Measurements from ENCODE around the gene CA11. TPM values are rescaled to one million over a fixed set of nuclear protein-coding genes. Genes with fewer than 3 reads are reported as not detected.

The CA11 gene
- total RNA-seq, 2 experiments from 2014 or later, result 11.2 to 11.3 TPM

DNA sequence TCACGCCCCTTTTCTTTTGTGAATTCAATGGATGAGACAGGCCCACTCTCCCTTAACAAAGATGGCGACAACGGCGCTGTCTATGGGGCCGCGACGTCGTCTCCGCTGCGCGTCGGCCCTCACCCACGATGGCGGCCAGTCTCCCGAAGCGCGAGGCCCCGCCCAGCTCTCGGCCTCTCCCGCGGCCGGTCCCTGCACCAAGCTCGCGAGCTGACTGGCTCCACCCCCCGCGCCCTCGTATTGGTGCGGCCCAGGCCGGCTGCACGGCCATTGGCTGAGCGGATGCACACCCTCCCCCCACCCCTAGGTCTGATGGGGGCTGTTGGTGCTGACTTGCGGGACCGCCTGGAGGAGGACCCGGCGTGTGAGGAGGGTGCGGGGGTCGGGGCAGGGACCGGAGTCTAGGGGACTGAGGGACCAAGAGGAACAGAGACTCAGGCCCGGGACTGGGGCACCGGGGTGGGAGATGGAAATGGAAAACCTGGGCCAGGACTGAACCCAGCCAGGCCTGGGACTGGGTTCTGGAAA, 21.9 kb downstream of the CA11 start:
- POLR2A ChIA-PET, result interaction anchor here (1.3 kb wide), 3 partner anchors 9 to 13 kb away, joined by 4 to 5 read pairs (median 4); partner anchors contain the start of gene DBP
- CTCF ChIA-PET, result no interaction called here

DNA sequence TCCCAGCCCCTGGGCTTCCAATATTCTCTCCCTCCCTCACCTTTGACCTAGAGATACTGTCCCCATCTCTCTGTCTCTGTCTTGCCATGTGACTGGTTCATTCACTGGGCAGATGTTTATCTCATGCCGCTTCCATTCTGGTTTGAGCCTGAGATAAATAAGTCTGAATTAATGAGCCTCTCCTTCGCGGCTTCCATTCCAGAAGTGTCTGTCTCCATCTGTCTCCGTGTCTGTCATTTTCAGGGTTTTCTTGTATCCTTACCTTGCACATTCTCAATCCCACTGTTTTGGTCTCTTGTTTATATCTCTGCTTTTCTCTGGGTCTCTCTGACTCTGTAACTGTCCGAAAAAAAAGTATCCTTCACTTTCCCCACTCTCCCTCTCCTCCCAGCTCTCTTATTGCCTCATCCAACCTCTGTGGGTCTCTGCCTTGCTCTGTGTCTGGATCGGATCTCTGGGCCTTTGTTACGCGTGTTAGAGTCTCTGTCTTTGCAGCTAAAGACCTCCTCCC, 22.4 kb downstream of the CA11 start:
- ChIA-PET CTCF (interaction anchor here (0.7 kb wide), 1 partner anchor 350 kb away, joined by 3 read pairs; no protein-coding TSS in a partner anchor), POLR2A (interaction anchor here (1.3 kb wide), 3 partner anchors 9 to 13 kb away, joined by 4 to 5 read pairs (median 4); partner anchors contain the start of gene DBP)

DNA sequence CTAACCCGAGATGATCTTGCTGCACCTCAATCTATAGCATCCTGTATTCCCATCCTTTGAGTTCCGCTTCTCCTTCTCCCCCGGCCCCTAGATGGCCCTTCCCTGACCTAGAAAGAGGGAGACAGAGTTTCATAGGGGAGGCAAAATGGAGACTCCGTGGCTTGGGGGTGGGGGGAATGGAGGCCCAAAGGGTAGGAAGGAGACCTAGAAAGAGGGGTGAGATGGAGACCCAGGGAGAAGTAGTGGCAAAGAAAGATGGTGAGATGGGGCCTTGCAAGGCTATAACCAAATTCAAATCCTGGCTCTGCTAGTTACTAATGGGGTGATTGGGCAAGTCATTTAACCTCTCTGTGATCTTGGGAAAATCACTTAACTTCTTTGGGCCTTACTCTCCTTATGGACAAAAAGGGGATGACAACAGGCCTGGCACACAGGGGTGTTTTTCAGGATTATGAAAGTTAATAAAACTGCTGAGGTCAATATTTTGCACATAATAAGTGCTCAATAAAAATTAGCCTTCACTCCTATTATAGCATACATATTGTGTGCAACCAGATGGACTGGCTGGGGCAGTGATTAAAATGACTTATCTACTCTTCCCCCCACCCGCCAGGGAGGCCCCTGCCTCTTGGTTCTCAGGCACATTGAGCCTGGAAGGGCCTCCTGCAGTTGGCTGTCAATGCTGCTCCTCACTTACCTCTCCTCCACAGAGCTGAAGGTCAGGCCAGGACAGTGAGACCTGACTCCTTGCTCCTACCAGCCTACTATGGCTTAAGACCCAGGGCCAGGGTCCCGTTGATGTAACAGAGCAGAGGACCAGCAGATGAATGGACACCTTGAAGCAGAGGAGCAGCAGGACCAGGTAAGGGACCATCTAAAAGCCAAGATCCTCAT, 26.0 kb downstream of the CA11 start:
- ChIA-PET CTCF (interaction anchor here (1.0 kb wide), 1 partner anchor 14 kb away, joined by 6 read pairs; no protein-coding TSS in a partner anchor), POLR2A (interaction anchor here (0.5 to 4.0 kb wide), 7 partner anchors 10 to 288 kb away, joined by 3 to 22 read pairs (median 4); partner anchors contain the start of gene DBP)

DNA sequence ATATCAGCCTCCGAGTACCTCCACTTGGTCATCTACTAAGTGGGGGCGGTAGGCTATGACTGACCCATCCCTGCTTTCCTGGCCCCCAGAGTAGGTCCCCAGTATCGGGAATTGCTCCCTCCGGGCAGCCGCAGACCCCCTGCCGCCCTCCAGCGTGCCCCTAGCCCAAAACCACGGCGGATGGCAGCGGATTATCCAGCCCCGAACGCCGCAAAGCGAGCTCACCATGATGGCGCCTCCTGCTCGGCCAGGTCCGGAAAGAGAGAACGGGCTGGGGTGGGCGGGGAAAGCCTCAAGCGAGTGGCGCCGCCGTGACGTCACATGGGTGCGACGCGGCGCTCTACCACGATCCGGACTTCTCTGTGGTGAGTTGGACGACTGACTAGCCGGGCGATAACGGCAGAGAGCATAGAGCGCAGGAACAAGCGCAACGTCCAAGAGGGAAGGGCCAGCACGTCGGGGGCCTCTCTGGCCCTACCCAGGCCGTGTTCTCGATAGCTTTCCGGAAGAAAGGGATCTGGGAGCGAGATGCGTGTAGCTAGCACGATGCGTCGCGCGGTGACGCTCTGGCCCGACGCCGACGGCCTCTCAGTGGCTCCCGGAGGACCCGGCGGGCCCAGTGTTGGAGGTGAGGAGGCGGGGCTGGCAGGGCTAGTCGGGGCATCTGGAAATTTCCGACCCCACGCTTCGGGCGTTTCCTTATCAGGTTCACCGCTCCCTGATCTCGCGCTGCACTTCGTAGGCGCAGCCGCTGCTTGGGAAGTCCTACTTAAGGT, 26.9 kb downstream of the CA11 start, which contains the start of the genes RPL18 and SPHK2:
Gene RPL18, minus strand, starts transcription at position 263 of the 776 bp plus-strand sequence. Its CDS starts 35 bp downstream, at position 228.
Gene SPHK2, plus strand, starts transcription at position 591 of the 776 bp plus-strand sequence. CDS start 1,009 bp downstream, outside the sequence.
- ChIA-PET POLR2A (interaction anchor here (0.5 to 4.0 kb wide), 10 partner anchors 9 to 255 kb away, joined by 3 to 22 read pairs (median 4); partner anchors contain the start of genes DBP, SYNGR4 and TMEM143), CTCF (interaction anchor here (1.0 kb wide), 1 partner anchor 15 kb away, joined by 6 read pairs; no protein-coding TSS in a partner anchor)

DNA sequence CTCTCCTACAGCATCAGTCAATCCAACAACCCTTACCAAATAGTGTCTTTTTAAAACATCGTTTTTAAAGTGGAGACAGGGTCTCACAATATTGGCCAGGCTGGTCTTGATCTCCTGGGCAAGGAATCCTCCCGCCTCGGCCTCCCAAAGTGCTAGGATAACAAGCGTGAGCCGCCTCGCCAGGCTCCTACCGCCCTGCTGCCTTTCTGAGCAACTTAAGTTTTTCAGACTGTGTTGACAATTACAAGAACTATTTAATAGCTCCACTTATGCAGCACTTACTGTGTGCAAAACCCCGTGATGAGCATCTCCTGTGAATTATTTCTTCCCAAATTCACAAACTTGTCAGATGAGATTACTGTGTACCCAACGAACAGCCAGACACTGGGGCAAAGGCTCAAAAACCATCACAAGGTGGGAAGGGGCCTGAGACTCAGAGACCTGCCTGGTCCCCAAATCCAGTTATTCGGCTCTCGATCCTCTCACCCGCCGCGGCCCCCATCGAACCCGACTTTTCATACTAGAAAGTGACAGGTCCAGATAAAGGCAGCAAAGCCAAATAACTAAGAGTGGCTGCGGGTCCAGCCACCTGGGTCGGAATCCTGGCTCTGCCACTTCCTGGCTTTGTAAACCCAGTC, 27.6 kb downstream of the CA11 start:
- CTCF ChIA-PET, result interaction anchor here (1.0 kb wide), 1 partner anchor 16 kb away, joined by 6 read pairs; no protein-coding TSS in a partner anchor
- POLR2A ChIA-PET, result interaction anchor here (0.5 to 4.0 kb wide), 10 partner anchors 8 to 870 kb away, joined by 3 to 22 read pairs (median 4); partner anchors contain the start of genes DBP, SYNGR4 and TMEM143

DNA sequence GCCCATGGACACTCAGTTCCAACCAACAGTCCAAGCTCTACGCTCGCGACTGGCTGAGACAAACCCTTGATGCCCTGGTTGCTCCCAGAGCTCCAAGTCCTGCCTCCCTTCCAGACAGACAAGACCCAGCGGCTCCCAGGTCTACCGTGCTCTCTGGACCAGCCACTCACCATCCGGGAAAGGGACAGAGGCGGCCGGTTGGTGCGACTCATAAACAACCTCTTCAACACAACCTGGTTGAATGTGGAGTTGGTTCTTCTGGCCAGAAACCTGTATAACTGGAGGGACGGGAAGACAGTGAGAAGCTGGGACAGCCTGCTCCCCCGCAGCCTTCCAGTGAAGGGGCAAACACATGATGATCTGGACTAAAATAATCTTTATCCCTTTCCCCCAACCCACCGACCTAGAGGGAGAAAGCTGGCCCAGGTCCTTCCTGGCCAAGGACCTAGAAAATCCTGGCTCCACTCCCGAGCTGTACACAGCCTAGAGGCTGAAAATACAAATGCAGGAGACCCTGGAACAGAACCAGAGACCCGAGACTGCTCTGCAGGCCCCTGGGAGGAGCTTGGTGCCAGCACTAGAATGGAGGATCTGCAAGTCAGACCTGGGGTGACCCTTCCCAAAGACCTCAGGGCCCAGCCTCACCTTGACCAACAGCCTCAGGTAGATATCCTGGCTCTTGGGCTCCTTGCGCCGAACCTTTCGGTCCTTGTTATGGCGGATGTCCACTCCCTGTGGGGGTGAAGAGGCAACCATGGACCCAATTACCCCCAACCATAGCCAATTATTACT, 28.6 kb downstream of the CA11 start:
- ChIA-PET CTCF (interaction anchor here (0.9 to 1.3 kb wide), 3 partner anchors 9 to 225 kb away, joined by 3 to 4 read pairs (median 4); no protein-coding TSS in a partner anchor), POLR2A (interaction anchor here (0.5 to 4.0 kb wide), 5 partner anchors 14 to 869 kb away, joined by 3 to 22 read pairs (median 3); no protein-coding TSS in a partner anchor)

DNA sequence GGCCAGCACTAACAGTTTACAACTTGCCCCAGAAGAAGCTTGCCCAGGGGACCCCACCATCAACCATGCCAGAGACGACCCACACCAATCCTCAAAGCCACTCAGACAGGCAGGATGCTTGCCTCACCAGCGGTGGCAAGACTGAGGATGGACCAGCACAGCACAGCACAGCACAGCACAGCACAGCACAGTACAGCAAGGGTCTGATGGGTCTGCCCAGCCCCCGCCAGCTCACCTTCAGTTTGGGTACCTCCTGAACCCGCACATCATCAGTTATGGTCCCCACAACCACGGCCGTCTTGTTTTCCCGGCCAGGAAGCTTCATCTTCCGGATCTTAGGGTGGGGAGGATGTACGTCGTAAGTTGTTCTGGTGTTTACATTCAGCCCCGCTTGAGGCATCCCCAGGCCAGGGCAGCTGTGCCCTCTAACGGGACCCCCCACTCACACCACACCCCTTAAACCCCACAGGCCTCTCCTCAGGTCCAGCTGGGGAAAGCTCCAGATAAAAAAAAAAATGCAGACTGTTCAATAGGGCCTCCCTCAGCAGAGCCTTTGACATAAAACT, 29.4 kb downstream of the CA11 start:
- ChIA-PET POLR2A (interaction anchor here (1.0 to 4.0 kb wide), 3 partner anchors 15 to 19 kb away, joined by 3 to 22 read pairs (median 5); no protein-coding TSS in a partner anchor), CTCF (interaction anchor here (0.6 to 1.4 kb wide), 6 partner anchors 8 to 321 kb away, joined by 3 to 5 read pairs (median 4); partner anchors contain the start of gene SPACA4)

DNA sequence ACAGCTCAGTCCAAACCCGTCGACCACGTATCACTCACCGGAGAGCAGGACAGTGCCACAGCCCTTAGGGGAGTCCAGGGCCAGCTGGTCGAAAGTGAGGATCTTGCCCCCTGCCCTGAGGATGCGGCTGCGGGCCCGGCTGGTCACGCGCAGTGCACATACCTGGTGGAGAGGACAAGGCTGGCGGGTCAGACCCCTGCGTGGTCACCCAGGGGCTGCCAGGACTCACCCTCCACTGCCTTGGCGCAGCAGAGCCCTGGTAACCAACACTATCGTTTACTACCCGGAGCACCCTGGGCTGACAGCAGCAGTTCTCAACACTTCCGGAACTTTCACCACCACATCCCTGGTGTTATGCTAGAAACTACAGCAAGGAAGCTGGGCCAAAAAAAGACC, 29.9 kb downstream of the CA11 start:
- ChIA-PET POLR2A (interaction anchor here (1.0 to 4.0 kb wide), 3 partner anchors 15 to 19 kb away, joined by 3 to 22 read pairs (median 5); no protein-coding TSS in a partner anchor), CTCF (interaction anchor here (1.0 to 1.4 kb wide), 3 partner anchors 9 to 321 kb away, joined by 3 to 5 read pairs (median 4); partner anchors contain the start of gene SPACA4)

DNA sequence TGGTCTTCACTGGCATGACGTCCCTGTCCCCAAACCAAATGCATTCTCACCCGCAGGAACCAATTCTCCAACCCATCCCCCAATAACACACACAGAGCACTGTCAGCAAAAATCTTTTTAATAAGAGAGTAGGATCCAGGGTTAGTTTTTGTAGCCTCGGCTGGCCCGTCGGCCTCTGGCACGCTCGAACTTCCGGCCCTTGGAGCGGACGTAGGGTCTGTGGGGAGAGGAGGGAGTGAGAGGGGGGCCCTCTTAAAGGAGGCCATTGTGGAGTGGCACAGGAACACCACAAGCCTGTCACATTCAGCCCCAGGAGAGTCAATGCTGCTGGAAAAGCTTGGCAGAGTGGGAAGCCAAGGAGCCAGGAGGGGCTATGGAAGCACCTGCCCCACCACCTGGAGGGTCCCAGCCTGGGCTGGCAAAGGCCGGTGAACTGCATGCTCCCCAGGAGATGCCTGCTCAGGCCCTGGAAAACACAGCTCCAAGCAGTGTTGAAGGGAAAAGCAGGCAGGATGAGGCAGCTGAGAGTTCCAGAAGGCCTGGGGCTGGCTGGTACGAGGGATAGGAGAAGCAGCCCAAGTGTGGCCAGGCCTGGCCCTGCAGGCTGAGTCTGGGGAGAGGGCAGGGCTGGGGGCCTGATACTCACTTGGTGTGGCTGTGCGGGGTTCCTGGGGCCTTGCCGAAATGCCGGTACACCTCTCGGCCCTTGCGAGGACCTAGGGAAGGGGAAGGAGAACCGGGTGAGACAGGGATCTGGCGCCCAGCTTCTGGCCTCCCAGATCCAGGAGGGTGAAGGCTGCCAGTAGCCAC, 30.6 kb downstream of the CA11 start:
- POLR2A ChIA-PET, result interaction anchor here (1.0 to 4.0 kb wide), 2 partner anchors 18 kb away, joined by 5 to 22 read pairs; no protein-coding TSS in a partner anchor
- CTCF ChIA-PET, result interaction anchor here (1.0 to 1.4 kb wide), 2 partner anchors 8 to 320 kb away, joined by 3 to 5 read pairs; partner anchors contain the start of gene SPACA4

DNA sequence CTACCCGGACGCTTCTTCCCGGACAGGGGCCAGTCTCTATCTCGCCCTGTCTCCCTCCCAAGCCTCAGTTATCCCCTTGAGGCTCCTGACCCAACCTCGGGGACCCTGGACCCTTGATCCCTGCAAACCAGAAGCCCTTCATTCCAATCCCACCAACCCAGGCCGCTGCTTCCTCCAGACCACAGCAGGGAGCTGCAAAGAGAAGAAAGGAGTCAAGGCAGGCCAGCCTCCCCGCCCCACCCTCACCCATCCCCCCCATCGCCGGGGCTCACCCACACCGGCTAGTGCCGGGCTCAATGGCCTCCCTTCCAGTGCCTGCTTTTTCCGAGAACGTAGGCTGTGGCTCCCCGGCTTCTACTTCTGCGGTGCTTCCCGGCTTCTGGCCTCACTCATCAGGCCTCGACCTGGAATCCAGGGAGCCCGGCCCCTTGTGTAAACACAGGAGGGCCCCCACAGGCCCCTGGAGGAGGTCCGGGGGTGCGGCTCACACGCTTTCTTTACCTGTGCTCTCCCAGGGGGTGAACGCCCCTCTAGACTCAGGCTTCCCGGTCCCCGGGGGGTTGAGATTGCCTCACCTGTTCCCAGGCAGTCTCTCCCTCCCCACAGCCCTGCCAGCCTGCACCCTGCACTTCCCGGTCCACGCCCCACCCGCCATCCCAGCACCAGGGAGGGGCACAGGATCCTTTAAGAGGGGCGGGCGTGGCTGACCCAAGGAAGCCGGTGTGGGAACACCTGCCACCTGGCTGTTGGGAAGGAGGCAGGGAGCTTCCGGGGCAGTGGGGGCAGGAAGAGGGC, 31.4 kb downstream of the CA11 start, which contains the start of gene FAM83E:
Gene FAM83E, minus strand, starts transcription at position 641 of the 795 bp plus-strand sequence. CDS start 1,704 bp downstream, outside the sequence.
- POLR2A ChIA-PET, result interaction anchor here (0.7 kb wide), 1 partner anchor 19 kb away, joined by 3 read pairs; no protein-coding TSS in a partner anchor
- CTCF ChIA-PET, result no interaction called here

DNA sequence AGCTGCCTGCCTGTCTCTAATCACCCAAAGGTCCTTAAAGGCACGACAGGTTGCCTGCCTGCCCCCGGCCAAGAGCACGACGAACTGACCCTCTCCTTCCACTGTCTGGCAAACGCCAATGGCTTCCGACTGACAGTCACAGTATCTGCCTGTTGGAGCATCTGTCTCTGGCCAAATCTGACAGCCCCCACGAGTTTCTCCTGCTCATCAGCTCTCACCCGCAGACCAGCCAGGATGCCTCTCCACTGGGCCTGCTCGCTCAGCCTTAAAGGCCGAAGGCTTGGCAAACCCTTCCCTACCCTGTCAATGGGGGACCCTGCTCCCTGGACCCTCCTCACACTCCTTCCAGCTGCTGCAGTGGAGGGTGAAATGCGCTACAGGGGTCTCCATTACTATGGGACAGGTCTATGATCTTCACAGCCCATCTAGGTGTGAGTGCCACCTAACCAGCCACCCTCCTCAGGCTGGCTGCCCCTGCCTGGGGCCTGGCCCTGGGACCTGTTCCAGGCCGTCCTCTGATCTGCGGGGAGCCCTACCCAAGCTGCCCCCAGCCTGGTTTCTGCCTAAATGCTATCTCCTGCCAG, 32.0 kb downstream of the CA11 start:
- ChIA-PET POLR2A (interaction anchor here (0.7 to 0.8 kb wide), 2 partner anchors 20 to 933 kb away, joined by 3 read pairs; no protein-coding TSS in a partner anchor), CTCF (no interaction called here)

DNA sequence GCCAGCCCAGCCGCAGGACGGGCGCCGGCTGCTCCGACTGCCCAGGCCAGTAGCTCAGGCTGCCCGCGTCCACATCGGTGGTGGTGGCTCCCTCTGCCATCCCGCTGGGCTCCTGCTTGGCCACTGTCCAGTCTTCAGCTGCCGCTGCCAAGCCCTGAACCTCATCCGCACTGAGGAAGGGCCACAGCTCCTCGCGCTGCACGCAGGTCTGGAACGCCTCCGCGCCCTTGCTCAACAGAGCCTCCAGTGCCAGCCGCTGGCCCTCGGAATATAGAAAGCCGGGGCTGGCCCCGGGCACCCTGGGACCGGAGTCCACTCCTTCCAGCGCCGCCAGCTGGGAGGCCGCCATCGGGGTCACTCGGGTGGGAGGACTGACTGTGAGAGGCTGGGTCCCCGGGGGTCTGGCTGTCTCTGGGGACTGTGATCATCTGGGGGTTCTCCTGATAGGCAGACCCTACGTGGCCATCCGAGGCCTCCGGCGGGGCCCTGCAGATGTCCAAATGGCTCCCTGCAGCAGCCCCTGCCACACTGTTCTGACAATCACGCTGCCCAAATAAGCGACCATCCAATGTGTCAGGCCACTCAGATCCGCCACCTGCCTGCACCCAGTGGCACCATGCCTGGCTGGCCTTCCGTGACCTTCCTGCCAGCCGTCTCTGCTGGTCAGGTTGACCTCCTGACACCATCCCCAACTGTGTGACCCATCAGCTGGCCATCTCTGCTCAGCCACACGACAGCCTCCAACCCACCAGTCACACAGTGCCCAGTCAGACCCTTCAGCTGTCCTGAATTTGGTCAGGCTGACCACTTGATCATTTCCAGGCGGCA, 32.7 kb downstream of the CA11 start:
- CTCF ChIA-PET, result interaction anchor here (0.6 to 1.2 kb wide), 4 partner anchors 24 to 123 kb away, joined by 3 to 4 read pairs (median 3); no protein-coding TSS in a partner anchor
- POLR2A ChIA-PET, result interaction anchor here (0.8 to 1.2 kb wide), 3 partner anchors 121 to 934 kb away, joined by 3 to 4 read pairs (median 3); no protein-coding TSS in a partner anchor

DNA sequence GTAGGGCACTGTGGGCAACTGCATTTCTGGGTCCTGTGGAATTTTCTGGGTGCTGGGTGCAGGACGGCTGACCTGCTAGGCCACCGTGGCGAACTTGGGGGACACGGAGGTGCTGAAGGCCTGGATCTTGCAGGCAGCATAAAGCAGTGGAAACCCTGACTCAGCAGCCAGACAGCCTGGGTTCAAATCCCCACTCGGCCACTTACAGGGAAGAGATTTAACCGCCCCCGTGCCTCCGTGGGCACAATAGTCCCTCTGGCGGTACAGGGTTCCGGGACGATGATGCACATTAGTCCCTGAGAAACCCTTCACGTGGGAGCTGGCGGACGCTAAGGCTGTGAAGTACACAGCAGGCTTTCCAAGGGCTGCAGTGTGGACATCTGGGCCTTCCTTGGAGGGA, 34.1 kb downstream of the CA11 start:
- CTCF ChIA-PET, result interaction anchor here (1.2 kb wide), 1 partner anchor 23 kb away, joined by 3 read pairs; no protein-coding TSS in a partner anchor
- POLR2A ChIA-PET, result no interaction called here

Data from activated CD8-positive, alpha-beta memory T cell treated with anti-CD3 and anti-CD28 coated beads for 36 hours (primary cell).